ENCODE results near the gene PPP1R12B. TPM values are rescaled to one million over a fixed set of nuclear protein-coding genes. Genes with fewer than 3 reads are reported as not detected.
A peak's percentile ranks its signal among the peaks of the same experiment; 100 is the strongest.
"Not testable (repeated sequence)": the region's sequence is repeated elsewhere in the genome, so short reads cannot be mapped to it uniquely, and the experiment has no call there.

PPP1R12B gene
- total RNA-seq, 1 donor from 2014 or later = 18.2 TPM

- H3K27me3 Mint-ChIP-seq (ENCODE audit: low read depth); H3K27ac Mint-ChIP-seq (ENCODE audit: unreplicated experiment); DNase-seq (ENCODE audit: low spot score); H3K4me3 Mint-ChIP-seq (ENCODE audit: unreplicated experiment); H3K9me3 Mint-ChIP-seq (ENCODE audit: low read depth): not testable (repeated sequence)
- Mint-ChIP-seq H3K4me1 (ENCODE audit: low read depth) (peaks cover 23% of the 10 kb centered on the region), H3K36me3 (ENCODE audit: low read depth) (peaks cover 19% of the 10 kb centered on the region)
Measured at GRCh38 chr1:202488178-202488649, 139.7 kb downstream of the PPP1R12B start.

- Mint-ChIP-seq H3K27ac (ENCODE audit: unreplicated experiment) (peak overlapping the region; percentile 75), H3K4me1 (ENCODE audit: low read depth) (peaks cover 23% of the 10 kb centered on the region), H3K36me3 (ENCODE audit: low read depth) (peaks cover 19% of the 10 kb centered on the region)
- not testable (repeated sequence) for H3K4me3 Mint-ChIP-seq (ENCODE audit: unreplicated experiment); H3K27me3 Mint-ChIP-seq (ENCODE audit: low read depth); H3K9me3 Mint-ChIP-seq (ENCODE audit: low read depth); DNase-seq (ENCODE audit: low spot score)
Measured at GRCh38 chr1:202489101-202489500, 140.6 kb downstream of the PPP1R12B start.

GRCh38 chr1:202493112-202493511 is 144.6 kb downstream of the PPP1R12B start:
- not testable (repeated sequence) for H3K4me3 Mint-ChIP-seq (ENCODE audit: unreplicated experiment); H3K27me3 Mint-ChIP-seq (ENCODE audit: low read depth); H3K27ac Mint-ChIP-seq (ENCODE audit: unreplicated experiment); DNase-seq (ENCODE audit: low spot score); H3K9me3 Mint-ChIP-seq (ENCODE audit: low read depth)
- peaks cover 20% of the 10 kb centered on the region for H3K4me1 Mint-ChIP-seq (ENCODE audit: low read depth)
- H3K36me3 Mint-ChIP-seq (ENCODE audit: low read depth) = peaks cover 24% of the 10 kb centered on the region

GRCh38 chr1:202498542-202498941 is 150.0 kb downstream of the PPP1R12B start:
- Mint-ChIP-seq H3K4me1 (ENCODE audit: low read depth) (peaks cover 2% of the 10 kb centered on the region), H3K27me3 (ENCODE audit: low read depth) (no peaks in the 10 kb centered on the region), H3K4me3 (ENCODE audit: unreplicated experiment) (no peak overlapping the region), H3K36me3 (ENCODE audit: low read depth) (peaks cover 15% of the 10 kb centered on the region), H3K27ac (ENCODE audit: unreplicated experiment) (peak overlapping the region; percentile 42), H3K9me3 (ENCODE audit: low read depth) (no peaks in the 10 kb centered on the region)
- DNase-seq (ENCODE audit: low spot score) = no peak
- TF ChIP-seq CTCF (IDR thresholded peaks at IDR 0.05) = no peak

GRCh38 chr1:202499997-202500396 is 151.5 kb downstream of the PPP1R12B start:
- not testable (repeated sequence) for H3K27ac Mint-ChIP-seq (ENCODE audit: unreplicated experiment); H3K4me3 Mint-ChIP-seq (ENCODE audit: unreplicated experiment); H3K27me3 Mint-ChIP-seq (ENCODE audit: low read depth); DNase-seq (ENCODE audit: low spot score); H3K4me1 Mint-ChIP-seq (ENCODE audit: low read depth); H3K9me3 Mint-ChIP-seq (ENCODE audit: low read depth)
- H3K36me3 Mint-ChIP-seq (ENCODE audit: low read depth) = peaks cover 15% of the 10 kb centered on the region

GRCh38 chr1:202501281-202501680 is 152.8 kb downstream of the PPP1R12B start:
- no peak for DNase-seq (ENCODE audit: low spot score)
- Mint-ChIP-seq H3K36me3 (ENCODE audit: low read depth) (peaks cover 6% of the 10 kb centered on the region), H3K27me3 (ENCODE audit: low read depth) (no peaks in the 10 kb centered on the region), H3K4me3 (ENCODE audit: unreplicated experiment) (no peak overlapping the region), H3K27ac (ENCODE audit: unreplicated experiment) (no peak overlapping the region), H3K9me3 (ENCODE audit: low read depth) (no peaks in the 10 kb centered on the region), H3K4me1 (ENCODE audit: low read depth) (peaks cover 20% of the 10 kb centered on the region)
- peak; percentile 84 for TF ChIP-seq CTCF (IDR thresholded peaks at IDR 0.05)

- no peak for DNase-seq (ENCODE audit: low spot score)
- no peaks in the 10 kb centered on the region for H3K9me3 Mint-ChIP-seq (ENCODE audit: low read depth)
- H3K36me3 Mint-ChIP-seq (ENCODE audit: low read depth) = peaks cover 6% of the 10 kb centered on the region
- H3K27me3 Mint-ChIP-seq (ENCODE audit: low read depth) = no peaks in the 10 kb centered on the region
- TF ChIP-seq CTCF (IDR thresholded peaks at IDR 0.05) = no peak
- H3K27ac Mint-ChIP-seq (ENCODE audit: unreplicated experiment) = peak overlapping the region; percentile 89
- peaks cover 35% of the 10 kb centered on the region for H3K4me1 Mint-ChIP-seq (ENCODE audit: low read depth)
- peak overlapping the region; percentile 40 for H3K4me3 Mint-ChIP-seq (ENCODE audit: unreplicated experiment)
Measured at GRCh38 chr1:202505356-202505755, 156.9 kb downstream of the PPP1R12B start.

- peaks cover 35% of the 10 kb centered on the region for H3K4me1 Mint-ChIP-seq (ENCODE audit: low read depth)
- H3K27ac Mint-ChIP-seq (ENCODE audit: unreplicated experiment) = peak overlapping the region; percentile 45
- not testable (repeated sequence) for H3K9me3 Mint-ChIP-seq (ENCODE audit: low read depth); H3K36me3 Mint-ChIP-seq (ENCODE audit: low read depth); H3K4me3 Mint-ChIP-seq (ENCODE audit: unreplicated experiment); H3K27me3 Mint-ChIP-seq (ENCODE audit: low read depth); DNase-seq (ENCODE audit: low spot score)
Measured at GRCh38 chr1:202505880-202506575, 157.5 kb downstream of the PPP1R12B start.

GRCh38 chr1:202508863-202509262 is 160.4 kb downstream of the PPP1R12B start:
- not testable (repeated sequence) for H3K9me3 Mint-ChIP-seq (ENCODE audit: low read depth); H3K27ac Mint-ChIP-seq (ENCODE audit: unreplicated experiment); H3K36me3 Mint-ChIP-seq (ENCODE audit: low read depth); H3K4me3 Mint-ChIP-seq (ENCODE audit: unreplicated experiment); H3K27me3 Mint-ChIP-seq (ENCODE audit: low read depth); DNase-seq (ENCODE audit: low spot score)
- H3K4me1 Mint-ChIP-seq (ENCODE audit: low read depth) = peaks cover 35% of the 10 kb centered on the region

GRCh38 chr1:202513875-202514274 is 165.4 kb downstream of the PPP1R12B start:
- H3K36me3 Mint-ChIP-seq (ENCODE audit: low read depth); H3K27ac Mint-ChIP-seq (ENCODE audit: unreplicated experiment); H3K27me3 Mint-ChIP-seq (ENCODE audit: low read depth); H3K9me3 Mint-ChIP-seq (ENCODE audit: low read depth); DNase-seq (ENCODE audit: low spot score); H3K4me3 Mint-ChIP-seq (ENCODE audit: unreplicated experiment): not testable (repeated sequence)
- H3K4me1 Mint-ChIP-seq (ENCODE audit: low read depth) = peaks cover 11% of the 10 kb centered on the region

Measured in chondrocyte (in vitro differentiated cells).